Measurements from ENCODE around the gene PDZD2. TPM values are rescaled to one million over a fixed set of nuclear protein-coding genes. Genes with fewer than 3 reads are reported as not detected.

PDZD2 gene
- total RNA-seq, 1 donor from 2014 or later = 80.1 TPM

DNA sequence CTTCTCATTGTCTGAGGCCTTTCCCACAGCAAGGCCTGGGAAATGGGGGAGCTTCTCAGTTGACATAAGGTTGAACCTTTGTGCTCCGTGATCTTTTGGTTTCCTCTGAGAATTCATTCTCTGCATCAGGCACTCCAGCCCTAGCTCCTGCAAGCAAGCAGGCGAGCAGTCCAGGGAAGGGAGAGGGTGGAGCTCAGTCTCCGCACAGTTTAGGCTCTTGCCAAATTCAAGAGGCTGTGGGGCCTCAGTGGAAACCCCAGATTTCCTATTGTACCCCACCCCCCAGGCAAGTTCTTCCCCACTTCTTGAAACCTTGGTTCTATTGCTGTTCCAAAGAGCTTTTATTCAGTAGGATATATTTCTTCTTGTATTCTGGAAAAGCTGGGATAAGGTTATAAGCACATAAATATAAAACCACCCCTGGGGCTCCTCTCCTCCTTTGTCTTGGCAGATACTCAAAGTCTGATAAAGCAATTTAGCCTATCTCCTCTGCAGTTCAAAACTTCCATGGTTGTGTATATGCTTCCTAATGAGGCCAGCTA, 147.2 kb downstream of the PDZD2 start:
- ATAC-seq (peak; percentile 77), DNase-seq (peak; percentile 36)
- intact Hi-C loops (cut with micrococcal nuclease) = no loop called here

DNA sequence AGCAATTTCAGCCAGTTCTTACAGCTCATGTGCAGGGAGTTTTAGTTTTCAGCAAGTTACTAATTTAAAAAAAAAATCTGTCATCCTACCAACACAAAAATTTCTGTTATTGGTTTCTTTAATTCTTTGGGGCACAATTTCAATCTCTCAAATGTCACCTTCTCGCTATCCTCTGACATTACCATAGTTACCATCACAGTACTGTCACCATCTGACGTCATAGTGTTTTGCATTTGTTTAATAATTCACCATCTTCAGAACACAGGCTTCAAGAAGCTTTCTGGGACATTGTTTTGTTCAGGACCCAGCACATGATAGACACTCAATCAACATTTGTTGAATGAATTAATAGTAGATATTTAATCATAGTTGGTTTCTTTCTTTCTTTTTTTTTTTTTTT, 155.1 kb downstream of the PDZD2 start:
- DNase-seq (no peak), ATAC-seq (no peak)
- intact Hi-C loops (cut with micrococcal nuclease) = no loop called here

DNA sequence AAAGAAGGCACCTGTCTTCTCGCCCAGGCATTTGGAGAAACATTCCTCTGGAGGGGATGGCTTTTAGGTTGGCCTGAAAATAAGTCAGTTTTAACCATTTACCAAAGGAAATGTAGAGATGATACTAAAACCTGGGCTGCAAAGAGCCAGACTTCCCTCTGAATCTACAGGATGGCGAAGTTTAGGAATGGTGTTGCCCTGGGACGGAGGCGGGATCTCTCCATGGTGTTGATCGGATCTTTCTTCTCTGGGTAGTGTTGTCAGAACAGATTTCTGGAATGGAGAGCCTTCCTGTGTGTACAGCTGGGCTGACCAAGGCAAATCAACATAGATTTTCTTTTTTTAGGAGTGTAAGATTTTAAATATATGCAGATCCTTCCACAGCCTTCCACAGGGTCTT, 159.2 kb downstream of the PDZD2 start:
- intact Hi-C loops (cut with micrococcal nuclease) = no loop called here
- DNase-seq (no peak), ATAC-seq (no peak)

DNA sequence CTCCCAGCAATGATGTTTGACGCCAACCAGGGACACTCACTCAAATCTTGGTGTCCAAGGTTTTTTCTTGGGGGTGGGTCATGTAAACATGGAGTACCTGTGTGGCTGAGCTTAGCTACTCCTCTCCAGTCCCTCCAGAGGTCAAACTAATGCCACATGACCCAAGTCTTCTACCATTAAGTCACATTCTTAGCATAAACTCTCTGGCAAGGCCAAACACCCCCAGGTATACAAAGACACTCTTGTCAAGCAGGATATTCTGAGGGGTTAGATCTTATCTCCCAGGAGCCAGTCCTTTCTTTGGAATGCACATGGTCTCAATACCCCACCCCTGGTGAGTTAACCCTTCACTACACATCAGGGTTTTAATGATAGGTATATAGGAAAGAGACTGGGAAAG, 161.4 kb downstream of the PDZD2 start:
- DNase-seq (no peak), ATAC-seq (no peak)
- intact Hi-C loops (cut with micrococcal nuclease) = no loop called here

DNA sequence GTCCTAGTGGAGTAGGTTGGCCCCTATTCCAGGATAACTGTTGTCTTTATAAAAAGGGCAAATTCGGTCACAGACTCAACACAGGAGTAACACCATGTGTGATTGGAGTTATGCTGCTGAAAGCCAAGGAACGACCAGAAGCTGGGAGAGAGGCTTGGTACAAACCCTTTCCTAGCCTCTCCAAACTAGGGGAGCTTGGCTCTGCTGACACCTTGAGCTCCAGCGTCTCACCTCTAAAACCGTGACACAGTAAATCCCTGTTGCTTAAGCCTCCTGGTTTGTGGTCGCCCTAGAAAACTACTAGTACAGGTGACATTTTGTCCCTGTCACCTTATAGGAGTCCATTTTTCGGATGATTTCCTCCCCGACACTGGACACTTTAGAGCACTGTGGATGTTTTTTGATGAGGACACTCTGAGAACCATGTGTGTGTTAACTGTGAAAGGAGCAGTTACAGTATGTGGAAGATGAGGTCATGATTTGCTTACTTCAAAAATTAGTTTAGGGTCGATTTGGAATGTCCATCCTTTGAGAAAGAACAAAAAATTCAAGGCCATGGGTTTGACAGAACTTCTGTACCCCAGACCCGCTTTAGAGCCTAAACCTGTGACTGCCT, 167.0 kb downstream of the PDZD2 start:
- intact Hi-C loops (cut with micrococcal nuclease) = loop anchor here (5.0 kb wide), 1 partner anchor 224 kb away; no protein-coding TSS in a partner anchor
- DNase-seq (no peak), ATAC-seq (no peak)

DNA sequence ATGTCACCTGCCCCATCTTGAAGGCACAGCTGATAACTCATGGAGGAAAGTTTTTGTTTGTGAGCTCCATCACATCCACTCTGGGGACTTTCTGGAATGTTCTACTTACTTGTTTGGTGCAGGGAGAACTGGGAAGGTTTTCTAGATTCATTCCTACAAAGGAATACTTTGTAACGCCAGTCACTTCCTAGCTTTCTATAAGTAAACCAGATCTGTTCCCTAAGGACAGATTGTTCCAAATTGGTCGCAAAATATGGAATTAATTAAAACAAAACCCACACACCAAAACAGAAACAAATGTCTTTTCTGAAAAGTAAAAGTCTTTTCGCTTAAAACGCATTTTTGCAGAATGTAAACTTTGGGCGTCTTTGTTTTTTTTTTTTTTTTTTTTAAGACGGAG, 167.6 kb downstream of the PDZD2 start:
- ATAC-seq = no peak
- intact Hi-C loops (cut with micrococcal nuclease) = loop anchor here (5.0 kb wide), 1 partner anchor 224 kb away; no protein-coding TSS in a partner anchor
- no peak for DNase-seq

DNA sequence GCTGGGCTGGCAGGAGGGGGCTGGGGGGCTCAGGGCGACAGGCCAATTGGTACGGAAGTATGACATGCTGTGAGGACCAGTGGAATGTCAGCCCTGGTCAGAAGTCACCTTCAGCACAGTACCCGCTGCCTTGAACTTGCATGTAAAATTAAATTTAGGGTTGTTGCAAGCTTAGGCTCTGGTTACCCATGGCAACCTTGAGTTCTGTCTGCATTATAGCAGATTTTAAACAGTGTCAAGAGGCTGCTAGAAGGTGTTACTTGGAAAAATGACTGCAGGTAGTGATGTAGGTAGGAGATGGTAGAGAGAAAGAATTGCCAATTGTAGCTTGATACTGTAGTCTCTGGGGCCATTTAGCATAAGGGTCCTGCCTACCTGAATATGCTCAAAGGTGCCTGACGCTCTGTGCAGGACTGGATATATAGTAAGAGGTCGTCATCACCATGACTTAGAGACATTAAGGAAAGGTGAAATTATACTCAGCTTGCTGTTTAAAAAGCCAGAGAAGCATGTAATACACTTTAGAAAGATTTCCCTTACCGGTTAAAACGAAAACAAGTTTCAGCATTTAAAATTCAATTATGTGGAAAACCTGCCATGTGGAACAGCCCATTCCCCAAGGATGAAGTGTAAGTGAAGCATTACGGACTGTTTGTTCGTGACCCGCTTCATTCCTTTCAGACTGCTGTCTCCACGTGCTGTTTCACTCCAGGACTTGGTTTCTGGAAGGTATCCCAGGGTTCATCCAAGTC, 169.0 kb downstream of the PDZD2 start:
- ATAC-seq = no peak
- DNase-seq = no peak
- intact Hi-C loops (cut with micrococcal nuclease) = loop anchor here (5.0 kb wide), 1 partner anchor 226 kb away; no protein-coding TSS in a partner anchor

DNA sequence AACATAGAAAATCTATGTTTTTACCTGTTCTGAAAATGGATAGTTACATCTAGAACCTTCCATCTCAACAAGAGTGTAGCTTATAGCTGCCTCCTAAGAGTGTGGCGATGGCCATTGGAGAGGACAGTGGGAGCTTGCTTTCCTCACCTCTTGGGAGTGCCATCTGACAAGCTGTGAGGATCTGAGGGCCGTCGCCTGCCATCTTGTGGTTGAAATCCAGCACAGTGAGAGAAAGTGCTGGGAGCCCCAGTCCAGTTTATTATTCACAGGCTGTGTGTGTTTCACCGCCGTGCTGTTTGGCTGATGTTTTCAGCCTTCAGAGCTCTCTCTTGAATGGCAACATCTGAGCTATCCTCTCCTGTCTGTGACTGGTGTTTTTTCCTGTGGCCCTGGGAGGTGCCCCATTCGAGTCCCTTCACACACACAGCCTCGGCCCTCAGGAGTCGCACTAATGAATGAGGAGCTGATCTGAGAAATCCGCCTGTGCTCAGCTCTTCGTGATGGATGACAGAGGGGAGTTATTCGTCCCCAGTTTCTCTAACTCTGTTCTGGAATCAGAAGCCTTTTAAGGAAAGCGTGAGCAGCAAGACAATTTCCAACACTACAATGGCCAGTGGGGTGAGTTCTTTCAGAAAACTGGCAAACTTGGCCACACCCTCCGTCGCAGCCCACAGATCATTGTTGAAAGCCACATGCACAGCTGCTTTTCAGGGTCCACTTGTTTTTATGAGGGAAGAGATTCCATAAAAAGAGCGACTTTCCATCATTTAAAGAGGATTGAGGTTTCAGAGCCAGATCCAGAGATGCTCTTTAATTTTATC, 170.3 kb downstream of the PDZD2 start:
- intact Hi-C loops (cut with micrococcal nuclease) = loop anchor here (5.0 kb wide), 1 partner anchor 227 kb away; no protein-coding TSS in a partner anchor
- DNase-seq = peak; percentile 79
- ATAC-seq = peak; percentile 93

DNA sequence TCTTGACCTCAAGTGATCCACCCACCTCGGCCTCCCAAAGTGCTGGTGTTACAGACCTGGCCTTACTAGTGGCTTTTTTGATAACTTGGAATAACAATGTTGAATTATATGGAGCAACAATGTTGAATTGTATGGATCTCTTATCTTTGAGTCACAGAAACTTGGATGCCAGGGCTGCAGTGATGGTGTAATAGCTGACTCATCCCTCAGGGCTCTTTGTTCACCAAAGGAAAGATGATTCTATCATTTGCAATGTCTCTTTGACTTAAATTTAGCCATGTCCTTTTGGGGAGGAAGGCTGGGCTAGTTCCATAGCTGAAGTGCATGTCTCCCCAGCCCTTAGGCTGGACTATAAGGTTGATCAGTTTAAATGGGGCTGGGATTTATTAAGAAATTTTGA, 172.3 kb downstream of the PDZD2 start:
- intact Hi-C loops (cut with micrococcal nuclease) = no loop called here
- peak; percentile 27 for ATAC-seq

DNA sequence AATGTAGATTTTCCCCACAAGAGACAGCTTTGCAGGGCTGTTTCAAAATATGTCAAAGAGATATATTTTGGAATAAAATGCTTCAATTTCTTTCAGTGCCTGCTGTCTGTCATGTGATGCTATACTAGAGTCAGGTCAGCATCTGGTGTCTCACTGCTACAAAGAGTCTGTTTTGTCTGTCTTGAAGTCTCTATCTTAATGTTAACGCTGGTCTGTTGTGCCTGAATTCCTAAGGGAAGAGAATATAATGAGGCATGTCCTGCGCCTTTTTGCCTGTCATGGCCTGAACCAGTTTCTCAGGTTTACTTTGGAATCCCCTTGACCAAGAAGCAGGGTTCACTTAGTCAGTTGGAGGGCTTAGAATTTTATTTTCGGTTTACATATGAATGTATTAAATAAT, 176.4 kb downstream of the PDZD2 start:
- DNase-seq = no peak
- intact Hi-C loops (cut with micrococcal nuclease) = no loop called here

More for the DNA sequence above, 172.3 kb downstream of the PDZD2 start:
- no peak for DNase-seq

DNA sequence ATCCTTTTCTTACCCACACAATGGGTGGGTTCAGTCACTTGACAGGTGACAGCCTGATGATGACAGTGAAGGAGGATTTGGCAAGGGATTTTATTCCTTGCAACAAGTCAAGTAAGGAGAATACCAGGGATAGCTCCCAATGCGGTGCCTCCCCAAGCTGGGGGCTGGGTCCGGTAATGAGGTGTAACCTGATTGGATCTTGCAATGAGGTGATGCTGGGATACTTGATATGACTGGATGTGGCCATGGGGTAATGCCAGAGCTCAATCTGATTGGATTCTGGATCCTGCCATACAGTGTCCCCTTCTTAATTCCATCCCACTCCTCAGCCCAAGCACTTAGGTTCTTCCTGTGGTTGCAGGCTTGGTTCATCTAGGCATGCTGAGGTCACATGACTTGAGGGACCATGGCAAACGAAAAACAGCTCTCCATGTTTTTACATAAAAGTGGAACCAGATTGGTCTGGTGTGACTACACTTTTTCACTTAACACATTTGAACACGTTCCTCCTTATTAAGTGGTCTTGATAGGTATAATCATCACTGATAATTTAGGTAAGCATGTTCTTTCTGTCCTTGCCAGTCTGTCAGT, 181.1 kb downstream of the PDZD2 start:
- no peak for ATAC-seq
- intact Hi-C loops (cut with micrococcal nuclease) = no loop called here

More for the DNA sequence above, 176.4 kb downstream of the PDZD2 start:
- ATAC-seq = no peak

DNA sequence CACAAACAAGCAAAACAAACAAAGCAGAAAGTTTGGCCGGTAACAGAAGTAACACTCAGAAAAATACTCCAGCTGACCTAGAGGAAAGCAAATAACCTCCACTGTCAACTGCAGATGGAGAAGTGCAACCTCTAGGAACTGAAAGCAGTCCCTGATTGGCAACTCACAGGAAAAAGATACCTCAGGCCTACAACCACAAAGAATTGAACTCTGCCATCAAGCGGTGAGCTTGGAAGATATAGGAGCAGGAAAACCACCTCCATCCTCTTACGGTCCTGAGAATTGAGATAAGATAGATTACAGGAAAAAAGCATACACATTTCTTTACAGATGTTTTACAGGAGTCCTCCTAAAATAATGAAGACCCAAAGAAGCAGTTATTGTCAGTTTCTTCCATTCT, 184.5 kb downstream of the PDZD2 start:
- no peak for DNase-seq
- no peak for ATAC-seq
- intact Hi-C loops (cut with micrococcal nuclease) = no loop called here

More for the DNA sequence above, 181.1 kb downstream of the PDZD2 start:
- DNase-seq = no peak

DNA sequence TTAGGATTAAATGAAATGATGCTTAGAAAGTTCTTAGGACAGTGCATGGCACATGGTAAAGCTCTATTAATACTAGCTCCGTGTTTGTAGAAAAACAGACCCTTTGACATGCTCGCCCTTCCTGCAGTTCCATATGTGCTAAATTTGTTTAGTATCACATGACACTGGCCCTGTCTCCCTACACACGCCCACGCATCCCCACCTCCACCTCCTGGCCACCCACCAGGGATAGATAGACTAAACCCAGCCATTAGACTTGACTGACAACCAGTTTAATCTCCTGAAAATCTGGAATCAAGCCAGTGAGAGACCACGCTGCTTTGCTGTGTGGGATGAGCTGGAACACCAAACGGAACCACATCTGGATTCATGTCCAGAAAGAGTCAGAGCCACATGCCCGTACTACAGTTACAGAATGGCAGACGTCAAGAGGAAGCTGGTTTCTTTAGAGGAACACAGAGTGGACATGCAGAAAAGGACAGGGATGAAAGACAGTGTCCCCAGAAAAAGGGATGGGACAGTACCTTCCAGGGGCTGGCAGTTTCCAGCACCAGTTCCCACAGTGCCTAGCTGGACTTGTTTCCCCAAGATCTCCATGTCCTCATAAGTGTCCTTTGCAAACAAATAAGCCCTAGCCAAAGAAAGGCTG, 186.1 kb downstream of the PDZD2 start:
- DNase-seq = no peak
- peak; percentile 61 for ATAC-seq
- intact Hi-C loops (cut with micrococcal nuclease) = loop anchor here (5.0 kb wide), 1 partner anchor 252 kb away; no protein-coding TSS in a partner anchor

DNA sequence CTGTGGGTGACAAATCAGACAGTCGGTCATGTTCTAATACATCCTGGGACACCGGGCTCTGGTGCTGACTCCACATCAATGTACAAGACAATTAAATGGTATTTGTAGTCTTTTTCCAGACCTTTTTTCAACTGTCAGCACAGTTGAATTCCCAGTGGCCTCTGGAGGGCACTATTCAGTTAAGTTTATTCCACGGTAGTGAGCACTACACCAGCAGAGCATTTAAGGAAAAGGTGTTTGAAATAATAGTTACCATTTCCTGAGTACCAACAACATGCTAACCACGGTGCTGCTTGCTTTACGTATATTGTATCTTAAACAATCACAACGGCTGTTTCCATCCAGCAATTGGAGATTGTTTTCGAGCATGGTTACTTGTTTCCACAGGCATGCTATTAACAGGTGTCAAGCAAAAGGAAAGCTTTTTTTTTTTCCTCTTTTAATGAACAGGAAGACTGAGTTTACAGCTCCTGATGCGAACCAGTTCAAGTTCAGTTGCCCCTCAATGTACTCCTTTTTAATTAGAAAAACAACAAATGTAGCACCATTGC, 186.7 kb downstream of the PDZD2 start:
- DNase-seq (no peak), ATAC-seq (peak; percentile 85)
- intact Hi-C loops (cut with micrococcal nuclease) = loop anchor here (5.0 kb wide), 1 partner anchor 252 kb away; no protein-coding TSS in a partner anchor

DNA sequence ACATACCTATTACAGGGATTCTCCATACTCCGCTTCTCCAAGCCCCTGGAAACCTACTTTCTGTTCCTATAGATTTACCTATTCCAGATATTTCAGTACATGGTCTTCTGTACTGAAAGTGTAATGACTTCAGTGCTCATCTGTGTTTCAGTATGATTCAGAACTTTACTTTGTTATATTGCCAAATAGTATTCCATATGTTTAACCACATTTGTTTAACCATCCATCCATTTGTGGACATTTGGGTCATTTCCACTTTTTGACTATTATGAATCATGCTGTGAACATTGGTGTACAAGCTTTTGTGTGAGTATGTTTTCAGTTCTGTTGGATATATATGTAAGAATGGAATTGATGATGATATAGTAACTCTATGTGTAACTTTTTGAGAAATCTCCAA, 188.9 kb downstream of the PDZD2 start:
- intact Hi-C loops (cut with micrococcal nuclease) = loop anchor here (5.0 kb wide), 1 partner anchor 249 kb away; no protein-coding TSS in a partner anchor

DNA sequence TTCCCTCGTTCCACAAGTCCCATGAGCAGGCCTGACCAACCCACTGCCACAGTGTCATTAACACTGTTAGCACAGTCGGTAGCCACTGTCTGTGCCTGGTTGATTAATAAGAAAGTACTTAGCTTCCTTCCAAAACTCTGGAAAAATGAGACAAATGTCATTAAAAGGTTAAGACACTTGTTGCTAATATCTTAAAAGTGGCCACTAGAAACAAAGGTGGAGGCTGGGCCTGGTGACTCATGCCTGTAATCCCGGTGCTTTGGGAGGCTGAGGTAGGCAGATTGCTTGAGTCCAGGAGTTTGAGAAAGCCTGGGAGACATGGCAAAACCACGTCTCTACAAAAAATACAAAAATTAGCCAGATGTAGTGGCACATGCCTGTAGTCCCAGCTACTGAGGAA, 194.0 kb downstream of the PDZD2 start:
- intact Hi-C loops (cut with micrococcal nuclease) = no loop called here
- DNase-seq (no peak), ATAC-seq (no peak)

More for the DNA sequence above, 188.9 kb downstream of the PDZD2 start:
- ATAC-seq = no peak
- DNase-seq = no peak

DNA sequence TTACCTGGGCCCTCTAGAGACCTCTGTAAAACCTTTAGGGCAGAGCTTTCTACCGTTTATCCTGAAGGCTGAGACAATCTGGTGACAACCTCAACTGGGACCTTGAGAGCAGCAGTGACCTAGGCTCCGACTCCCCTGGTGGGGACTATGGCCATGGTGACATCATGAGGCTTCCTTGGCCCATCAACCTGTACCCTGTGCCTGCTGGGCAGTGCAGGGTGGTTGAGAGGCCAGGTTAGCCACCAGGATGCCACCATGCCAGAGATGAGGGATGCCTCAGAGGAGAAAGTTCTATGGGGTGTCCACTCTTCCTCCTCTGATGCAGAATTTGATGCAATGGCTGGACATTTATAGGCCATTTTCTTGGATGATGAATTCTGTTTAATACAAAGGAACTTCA, 194.8 kb downstream of the PDZD2 start:
- intact Hi-C loops (cut with micrococcal nuclease) = no loop called here
- DNase-seq (no peak), ATAC-seq (no peak)
